ENCODE results near the gene DAB2IP. TPM values are rescaled to one million over a fixed set of nuclear protein-coding genes. Genes with fewer than 3 reads are reported as not detected.
"Not testable (repeated sequence)": the region's sequence is repeated elsewhere in the genome, so short reads cannot be mapped to it uniquely, and the experiment has no call there.

The DAB2IP gene
- total RNA-seq, 1 experiment from 2014 or later = 4.0 TPM

DNA sequence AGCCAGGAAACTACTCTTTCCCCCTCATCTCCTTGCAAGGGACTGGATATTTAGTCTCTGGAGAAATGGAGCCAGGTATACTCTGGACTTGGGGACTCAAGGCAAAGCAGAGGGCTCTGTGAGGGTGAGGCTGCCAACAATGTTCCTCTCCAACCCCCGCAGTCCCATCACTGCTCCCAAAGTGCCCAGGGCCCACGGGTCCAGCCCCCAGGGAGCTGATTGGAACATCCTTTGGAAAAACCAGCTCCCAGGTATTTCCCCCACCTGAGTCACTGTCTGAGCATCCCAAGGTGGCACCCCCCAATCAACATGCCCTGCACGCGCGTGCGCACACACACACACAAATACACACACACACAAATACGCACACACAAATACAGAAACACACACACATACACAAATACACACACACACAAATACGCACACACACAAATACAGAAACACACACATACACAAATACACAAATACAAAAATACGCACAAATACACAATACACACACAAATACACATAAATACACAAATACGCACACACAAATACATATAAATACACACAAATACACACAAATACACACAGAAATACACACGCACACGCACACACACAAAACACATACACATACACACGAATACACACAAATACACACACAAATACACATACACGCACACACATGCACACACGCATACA, 137.4 kb downstream of the DAB2IP start:
- no peak for DNase-seq (ENCODE audit: low read depth)

DNA sequence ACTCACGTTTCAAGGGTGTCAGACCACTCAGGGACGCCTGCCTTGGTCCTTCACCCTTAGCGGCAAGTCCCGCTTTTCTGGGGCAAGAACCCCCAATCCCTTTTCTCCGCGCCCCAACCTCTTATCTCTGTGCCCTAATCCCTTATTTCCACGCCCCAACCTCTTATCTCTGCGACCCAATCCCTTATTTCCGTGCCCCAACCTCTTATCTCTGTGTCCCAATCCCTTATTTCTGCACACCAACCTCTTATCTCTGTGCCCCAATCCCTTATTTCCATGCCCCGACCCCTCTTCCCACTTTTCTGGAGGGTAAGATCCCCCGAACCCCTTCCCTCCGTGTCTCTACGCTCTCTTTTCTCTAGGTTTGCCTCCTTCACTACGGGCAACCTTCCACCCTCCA, 139.4 kb downstream of the DAB2IP start:
- no peak for DNase-seq (ENCODE audit: low read depth)

DNA sequence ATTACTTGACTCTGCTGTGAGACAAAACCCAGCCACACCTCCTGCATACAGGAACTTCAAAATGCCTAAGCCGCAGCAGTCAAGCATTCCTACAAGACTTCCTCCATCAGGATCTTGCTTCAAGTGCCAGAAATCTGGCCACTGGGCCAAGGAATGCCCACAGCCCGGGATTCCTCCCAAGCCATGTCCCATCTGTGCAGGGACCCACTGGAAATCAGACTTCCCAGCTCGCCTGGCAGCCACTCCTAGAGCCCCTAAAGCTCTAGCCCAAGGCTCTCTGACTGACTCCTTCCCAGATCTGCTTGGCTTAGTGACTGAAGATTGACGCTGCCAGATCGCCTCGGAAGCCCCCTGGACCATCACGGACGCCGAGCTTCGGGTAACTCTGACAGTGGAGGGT, 141.0 kb downstream of the DAB2IP start:
- not testable (repeated sequence) for DNase-seq (ENCODE audit: low read depth)

DNA sequence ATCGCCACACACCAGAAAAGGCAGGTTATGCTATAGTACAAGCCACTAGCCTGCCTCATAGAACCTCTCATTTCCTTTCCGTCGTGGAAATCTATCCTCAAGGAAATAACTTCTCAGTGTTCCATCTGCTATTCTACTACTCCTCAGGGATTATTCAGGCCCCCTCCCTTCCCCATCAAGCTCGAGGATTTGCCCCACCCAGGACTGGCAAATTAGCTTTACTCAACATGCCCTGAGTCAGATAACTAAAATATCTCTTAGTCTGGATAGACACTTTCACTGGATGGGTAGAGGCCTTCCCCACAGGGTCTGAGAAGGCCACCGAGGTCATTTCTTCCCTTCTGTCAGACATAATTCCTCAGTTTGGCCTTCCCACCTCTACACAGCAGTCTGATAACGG, 142.9 kb downstream of the DAB2IP start:
- not testable (repeated sequence) for DNase-seq (ENCODE audit: low read depth)

DNA sequence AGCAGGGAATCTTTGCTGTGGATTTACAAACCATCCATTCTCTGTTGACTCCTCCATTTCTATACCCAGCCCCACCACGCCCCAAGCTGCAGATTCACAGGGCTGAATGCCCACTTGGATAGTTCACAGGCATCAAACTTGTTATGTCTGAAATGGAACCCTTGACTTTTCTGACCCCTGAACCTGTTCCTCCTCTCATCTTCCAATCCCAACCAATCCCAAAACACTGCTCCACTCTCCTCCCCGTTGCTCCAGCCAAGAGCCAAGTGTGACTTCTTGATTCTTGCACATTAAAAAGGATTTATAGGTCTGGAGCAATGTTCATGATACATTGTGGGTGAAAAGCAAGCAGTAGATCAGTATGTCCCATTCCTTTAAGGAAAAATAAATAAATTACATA, 145.6 kb downstream of the DAB2IP start:
- DNase-seq (ENCODE audit: low read depth) = no peak

DNA sequence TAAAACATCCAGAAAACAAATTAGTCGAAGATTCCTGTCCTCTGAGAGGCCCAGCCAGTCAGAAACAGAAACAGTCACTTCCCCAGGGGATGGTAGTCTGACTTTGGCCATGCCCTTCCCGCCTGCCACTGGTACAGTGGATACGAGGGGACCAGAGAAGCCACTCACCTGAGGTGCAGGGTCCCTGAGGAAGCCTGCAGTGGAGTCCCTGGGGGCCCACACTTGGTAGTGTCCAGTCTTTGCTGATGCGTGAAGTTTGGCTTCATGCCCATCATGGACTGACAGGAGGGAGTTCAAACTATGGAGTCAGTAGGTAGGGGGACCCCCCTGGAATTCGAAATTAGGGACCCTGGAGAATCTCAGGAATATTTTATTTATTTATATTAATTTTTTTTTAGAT, 147.5 kb downstream of the DAB2IP start:
- DNase-seq (ENCODE audit: low read depth) = no peak

DNA sequence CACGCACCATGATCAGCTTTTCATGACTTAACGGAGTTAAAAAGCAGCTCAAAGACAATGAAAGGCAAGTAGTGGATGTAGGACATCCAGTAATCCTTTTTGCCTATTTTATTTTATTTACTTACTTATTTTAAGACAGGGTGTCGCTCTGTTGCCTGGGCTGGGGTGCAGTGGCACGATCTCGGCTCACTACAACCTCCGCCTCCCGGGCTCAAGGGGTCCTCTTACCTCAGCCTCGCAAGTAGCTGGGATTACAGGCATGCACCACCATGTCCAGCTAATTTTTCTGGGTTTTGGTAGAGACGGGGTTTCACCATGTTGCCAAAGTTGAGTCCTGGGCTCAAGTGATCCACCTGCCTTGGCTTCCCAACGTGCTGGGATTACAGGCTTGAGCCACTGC, 148.9 kb downstream of the DAB2IP start:
- no peak for DNase-seq (ENCODE audit: low read depth)

DNA sequence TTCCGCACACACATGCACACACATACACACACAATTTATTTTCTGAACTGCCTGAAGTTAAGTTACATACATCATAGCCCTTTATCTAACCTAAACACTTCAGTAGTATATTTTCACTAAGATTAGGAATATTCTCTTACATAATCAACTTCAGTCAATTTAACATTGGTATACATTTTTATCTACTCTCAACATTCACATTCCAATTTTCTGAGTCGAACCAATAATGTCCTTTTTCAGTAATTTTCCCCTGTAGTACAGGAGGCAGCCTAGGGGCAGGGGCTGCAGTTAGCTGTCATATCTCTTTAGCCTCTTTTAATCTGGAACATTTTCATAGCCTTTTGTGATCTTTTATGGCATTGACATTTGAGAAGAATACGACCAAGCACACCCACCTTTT, 150.1 kb downstream of the DAB2IP start:
- no peak for DNase-seq (ENCODE audit: low read depth)

DNA sequence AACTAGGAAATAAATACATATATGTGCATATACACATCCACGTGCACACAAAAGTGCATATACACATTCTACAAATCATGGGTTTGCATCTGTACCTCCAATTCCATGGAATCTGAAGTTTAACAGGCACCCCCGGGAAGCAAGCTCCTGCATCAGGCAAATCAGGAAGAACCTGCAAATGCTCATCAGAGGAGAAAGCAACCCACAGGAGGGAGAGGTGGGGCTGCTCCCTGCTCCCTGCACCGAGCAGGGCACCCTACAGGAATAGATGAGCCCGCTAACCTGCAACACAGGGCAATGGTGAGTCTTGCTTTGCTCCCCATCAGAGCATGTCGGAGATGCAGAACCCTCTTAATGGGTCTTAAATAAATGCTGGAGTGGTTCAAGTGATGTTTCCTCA, 151.3 kb downstream of the DAB2IP start:
- DNase-seq (ENCODE audit: low read depth) = no peak

DNA sequence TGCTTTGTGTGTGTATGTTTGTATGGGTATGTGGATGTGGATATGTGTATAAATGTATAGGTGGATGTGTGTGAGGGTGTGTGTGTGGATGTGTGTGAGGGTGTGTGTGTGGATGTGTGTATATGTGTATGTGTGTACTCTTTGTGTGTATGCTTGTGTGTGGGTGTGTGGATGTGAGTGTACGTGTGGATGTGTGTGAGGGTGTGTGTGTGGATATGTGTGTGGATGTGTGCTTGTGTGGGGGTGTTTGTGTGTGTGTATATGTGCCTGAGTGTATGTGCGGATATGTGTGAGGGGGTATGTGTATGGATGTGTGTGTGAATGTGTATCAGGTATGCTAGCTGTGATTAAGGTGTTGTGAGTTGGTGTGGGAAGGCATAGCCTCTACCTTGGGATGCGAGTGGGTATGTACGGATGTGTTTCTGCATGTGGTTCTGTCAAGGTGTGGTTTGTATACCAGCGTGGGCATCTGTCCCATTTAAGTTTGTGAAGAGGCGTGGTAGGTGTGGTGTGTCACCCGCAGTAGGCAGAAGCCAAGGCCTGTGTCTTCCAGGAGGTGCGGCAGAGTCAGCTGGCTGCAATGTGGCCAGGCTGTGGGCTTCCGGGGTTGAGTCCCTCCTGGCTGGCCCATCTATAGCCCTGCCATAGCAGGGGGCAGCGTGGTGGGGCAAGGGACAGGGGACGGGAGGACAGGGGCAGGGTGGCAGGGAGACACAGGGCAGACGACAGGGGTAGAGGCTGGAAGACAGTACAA, 155.8 kb downstream of the DAB2IP start:
- no peak for DNase-seq (ENCODE audit: low read depth)

DNA sequence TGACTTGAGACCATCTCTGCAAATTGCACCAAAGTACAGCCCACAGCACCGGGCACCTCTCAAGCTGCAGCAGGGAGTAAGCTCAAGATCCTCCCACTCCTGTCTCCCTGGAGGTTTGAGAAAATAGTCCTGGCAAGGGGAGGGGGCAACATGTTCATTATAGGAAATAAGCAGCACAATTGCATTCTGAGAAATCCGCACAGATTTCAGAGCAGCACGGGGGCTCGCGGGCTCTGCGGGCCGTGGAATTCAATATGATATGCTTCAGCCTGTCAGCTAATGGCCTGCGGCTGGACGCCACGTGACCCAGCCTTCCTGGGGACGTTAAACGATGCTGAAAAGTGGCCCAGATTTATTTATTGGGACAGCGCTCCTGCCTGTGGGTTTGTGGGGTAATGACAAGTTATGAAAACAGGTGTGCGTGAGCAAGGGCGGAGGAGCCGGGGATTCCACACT, 156.4 kb downstream of the DAB2IP start:
- DNase-seq (ENCODE audit: low read depth) = peak; percentile 2

DNA sequence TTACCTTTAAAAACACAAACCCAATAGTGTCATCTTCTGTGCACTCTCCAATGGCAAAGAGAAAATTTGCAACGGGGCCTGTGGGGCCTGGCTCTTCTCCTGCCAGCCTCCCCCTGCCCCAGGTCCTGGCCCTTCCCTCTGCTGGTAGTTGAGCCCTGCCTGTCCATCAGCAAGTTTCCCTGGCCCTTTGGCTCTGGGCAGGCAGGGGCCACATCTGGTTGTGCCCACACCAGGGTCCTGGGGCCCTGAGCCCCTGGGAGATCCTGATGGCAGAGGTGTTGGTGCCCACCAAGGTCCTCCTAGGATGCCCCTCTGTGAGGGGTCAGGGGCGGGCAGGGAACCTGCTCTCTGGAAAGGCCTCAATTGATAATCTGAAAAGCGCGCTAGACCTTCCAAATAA, 157.3 kb downstream of the DAB2IP start:
- DNase-seq (ENCODE audit: low read depth) = no peak

DNA sequence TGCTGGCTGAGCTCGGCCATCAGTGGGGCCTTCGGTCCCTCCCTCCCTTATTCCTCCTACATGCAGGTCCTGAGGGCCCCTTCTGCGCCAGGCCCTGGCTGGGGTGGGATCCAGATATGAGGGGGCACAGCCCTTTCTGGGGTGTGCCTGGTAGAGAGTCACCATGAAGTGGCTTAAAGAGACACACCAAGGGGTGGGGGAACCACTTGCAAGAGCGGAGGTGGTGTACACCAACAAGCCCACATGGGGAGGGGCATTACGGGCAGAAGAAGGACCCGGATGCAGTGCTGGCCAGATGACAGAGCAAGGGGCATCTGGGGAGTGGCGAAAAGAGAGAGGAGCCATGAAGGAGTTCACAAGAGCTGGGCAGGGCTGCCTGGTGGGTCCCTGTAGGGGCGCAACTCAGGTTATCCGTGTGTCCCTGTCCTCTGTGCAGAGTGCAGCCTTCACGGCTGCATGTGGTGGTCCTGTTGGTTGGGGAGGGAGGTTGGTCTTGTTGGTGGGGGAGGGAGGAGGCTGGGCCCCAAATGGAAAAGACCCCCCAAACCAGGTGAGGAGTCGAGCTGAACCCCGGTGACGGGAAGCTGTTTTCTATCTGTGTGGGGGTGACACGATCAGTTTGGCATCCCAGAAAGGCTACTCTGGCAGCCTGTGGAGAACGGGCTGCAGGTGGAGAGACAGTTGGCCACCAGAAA, 158.1 kb downstream of the DAB2IP start:
- no peak for DNase-seq (ENCODE audit: low read depth)

DNA sequence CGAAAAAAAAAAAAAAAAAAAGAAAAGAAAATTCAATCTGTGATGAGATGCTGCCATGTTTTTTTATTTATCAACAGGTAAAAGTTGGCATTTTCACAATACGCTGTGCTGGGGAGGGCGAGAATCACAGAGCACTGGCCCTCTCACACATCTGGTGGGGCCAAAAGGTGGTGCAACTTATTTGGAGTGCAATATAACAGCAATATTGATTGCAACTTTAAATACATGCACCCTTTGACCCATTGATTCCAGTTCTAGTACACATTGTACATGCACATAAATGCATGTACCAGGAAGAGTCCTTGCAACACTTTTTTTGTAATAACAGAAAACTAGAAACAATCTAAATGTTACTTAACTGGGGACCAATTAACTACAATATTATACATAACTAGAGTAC, 159.1 kb downstream of the DAB2IP start:
- DNase-seq (ENCODE audit: low read depth) = no peak

DNA sequence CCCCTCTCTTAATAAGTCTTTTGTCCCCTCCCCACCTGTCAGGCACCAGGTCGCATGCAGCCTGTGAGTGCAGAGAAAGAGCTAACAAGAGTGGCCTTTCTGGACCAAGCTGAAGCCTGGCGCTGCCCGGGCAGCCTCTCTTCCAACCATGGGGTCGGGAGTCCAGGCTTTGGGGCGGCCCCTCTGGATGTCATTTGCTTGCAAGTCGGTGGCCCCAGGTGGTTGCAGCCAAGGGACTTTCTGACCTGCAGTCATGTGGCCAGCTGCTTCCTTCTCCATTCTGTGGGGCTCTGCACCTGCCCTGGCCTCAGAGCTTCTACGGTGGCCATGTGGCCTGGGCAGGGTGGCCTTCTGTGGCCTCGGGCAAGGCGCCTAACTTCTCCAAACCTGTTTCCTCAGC, 159.7 kb downstream of the DAB2IP start:
- no peak for DNase-seq (ENCODE audit: low read depth)

DNA sequence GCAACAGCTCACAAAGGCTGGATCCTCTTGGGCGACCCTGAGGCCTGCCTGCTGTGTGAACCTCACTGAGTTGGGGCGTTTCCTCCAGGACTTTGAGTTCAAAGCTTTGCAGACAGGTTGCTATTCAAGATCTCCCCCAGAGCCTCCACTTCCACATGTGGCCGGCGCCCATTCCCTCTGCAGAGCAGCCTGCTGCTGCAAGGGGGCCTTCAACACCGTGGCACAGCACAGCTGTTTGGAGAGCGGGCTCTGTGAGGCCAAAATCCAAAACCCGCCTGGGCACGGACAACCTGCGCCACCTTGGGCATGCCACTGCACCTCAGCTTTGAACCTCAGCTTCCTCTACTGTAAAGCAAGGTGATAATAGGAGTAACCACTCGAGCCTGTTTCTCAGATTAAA, 160.3 kb downstream of the DAB2IP start:
- DNase-seq (ENCODE audit: low read depth) = no peak

DNA sequence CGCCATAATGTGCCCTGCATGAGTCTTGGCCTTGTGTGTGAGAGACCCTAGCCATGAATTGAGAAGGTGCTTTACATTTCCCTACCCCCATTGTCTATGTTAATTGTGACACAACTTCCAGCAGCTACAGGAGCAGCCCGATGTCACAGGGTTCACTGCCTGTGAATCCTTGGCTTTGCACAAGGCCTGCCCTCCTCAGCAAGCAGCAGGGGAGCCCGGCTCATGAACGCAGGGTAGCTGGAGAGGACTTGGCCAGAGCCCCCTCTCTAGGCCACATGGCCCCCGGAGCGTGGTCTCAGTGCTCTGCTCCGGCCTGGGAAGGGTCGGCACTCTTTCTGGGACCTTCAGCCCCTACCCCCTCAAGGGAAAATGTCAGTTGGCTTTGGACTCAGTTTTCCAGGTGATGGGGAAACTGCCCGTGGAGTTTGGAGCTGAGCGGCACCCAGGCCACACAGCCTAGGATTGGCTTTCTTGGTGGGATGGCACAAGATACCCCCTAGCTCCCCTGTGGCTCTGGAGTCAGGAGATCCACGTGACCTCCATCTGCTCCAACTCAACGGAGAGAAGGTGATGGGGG, 160.8 kb downstream of the DAB2IP start:
- no peak for DNase-seq (ENCODE audit: low read depth)

DNA sequence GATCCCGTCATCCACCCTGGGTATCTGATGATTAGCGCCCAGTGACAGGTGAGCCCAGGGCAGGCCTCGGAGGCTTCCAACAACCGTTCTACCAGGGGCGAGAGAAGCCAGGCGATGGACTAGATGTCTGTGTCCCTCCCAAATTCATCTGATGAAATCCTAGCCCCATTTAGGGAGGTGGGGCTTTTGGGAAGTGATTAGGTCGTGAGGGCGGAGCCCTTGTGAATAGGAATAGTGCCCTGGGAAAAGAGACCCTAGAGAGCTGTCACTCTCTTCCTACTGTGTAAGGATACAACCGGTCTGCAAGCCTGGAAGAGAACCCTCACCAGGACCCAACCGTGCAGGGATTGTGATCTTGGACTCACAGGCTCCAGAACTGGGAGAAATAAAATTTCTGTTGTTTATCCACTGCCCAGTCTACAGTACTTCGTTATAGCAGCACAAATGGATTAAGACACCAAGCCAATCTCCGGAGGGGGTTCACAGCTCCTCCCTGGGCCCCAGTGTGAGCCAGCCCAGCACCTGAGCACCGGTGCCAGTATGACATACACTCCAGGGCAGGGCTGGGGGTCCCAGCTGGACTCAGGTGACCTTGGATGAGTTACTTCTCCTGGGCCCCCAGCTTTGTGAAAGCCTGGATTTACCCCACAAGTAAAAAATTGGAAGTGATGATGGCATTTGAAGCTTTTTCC, 162.2 kb downstream of the DAB2IP start:
- DNase-seq (ENCODE audit: low read depth) = no peak

DNA sequence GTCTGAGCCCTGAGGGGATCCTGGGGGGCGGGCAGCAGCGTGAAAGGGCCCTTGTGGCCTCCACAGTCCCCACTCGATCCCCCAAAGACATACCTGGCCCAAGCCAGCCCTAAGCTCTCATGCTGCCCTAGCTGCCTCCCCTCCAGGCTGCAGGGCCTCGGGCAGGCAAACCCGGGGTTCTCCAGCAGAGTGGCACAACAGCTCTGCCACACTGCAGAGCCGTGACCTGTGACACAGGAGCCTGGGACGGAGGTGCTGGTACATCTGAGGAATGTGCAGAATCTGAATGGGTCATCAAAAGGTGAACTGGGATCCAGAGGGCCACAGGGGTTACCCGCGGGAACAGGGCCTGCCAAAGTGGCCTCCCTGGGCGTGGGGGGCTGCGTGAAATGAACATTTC, 163.2 kb downstream of the DAB2IP start:
- no peak for DNase-seq (ENCODE audit: low read depth)

DNA sequence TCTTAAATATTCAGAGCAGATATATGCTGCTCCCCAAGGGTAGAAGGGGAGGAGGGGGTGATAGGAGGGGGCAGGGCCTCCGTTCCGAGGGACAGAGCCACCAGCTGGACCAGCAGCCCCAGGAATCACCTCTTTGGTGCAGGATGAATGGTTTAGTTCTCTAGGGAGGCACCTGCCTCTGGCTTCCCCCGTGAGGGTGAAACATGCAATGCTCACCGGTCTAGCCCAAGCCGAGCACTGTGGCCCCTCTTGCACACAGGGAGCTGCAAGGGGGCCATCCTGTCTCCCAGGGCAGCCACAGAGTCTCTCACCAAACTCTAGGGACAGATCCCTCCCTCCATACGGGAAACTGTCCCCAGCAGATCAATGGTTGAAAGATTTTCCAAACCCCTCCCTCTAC, 163.7 kb downstream of the DAB2IP start:
- no peak for DNase-seq (ENCODE audit: low read depth)

DNA sequence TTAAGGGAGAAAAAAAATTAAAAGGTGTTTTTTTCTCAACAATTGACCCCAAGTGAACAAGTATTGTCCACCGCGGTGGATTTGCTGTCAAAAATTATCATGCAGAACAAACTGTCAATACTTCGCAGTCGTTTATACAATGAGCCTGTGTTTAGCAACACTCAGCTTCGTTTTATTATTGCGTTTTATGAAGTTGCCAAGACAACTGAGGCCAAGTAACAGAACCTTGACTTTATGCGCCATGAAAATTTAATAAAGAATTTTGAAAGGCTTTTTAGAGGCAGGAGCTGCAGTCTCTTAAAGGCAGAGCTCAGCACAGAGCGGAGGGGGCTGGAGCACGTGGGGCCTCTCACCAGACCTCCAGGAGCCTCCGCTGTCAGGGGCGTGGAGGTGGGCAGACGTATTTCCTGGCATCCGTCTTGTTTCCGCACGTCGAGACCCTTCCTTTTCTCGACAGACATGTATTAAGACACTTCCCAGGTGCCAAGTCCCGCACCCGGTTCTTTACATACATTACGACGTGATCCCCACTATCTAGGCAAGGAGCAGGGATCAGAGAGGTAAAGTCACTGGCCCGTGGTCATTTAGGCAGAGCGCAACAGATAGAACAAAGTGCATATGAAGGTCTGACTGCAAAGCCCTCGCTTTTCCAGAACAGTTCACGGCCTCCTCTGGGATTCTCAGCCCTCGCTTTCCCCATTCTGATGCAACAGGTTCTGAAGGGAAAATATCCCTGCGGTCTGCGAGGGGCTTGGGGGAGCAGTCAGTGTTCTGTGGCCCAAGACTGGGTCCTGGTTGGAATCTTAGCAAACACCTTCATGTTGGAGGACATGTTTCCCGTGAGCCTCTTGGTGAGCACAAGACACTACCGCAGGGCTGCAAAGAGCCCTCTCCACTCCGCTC, 164.4 kb downstream of the DAB2IP start:
- DNase-seq (ENCODE audit: low read depth) = no peak
